GM18519 (cell line): Measurements from ENCODE around the gene MAP2K3.

Experiments
- ATAC-seq: cut with Tn5 transposase; IDR thresholded peaks from one replicate; pipeline ENCODE4 v1.9.1; 2021; ENCODE audit warnings: mild to moderate bottlenecking, moderate library complexity; ENCODE audit not compliant: unreplicated experiment, low FRiP score

MAP2K3 gene

GRCh38 chr17:21280081-21280518 is 4.4 kb upstream of the MAP2K3 start:
- no peak for ATAC-seq

- no peak for ATAC-seq
Measured at GRCh38 chr17:21282231-21282630, 2.3 kb upstream of the MAP2K3 start.

GRCh38 chr17:21282850-21283249 is 1.7 kb upstream of the MAP2K3 start:
- no peak for ATAC-seq

- ATAC-seq: peak; percentile 5
Measured at GRCh38 chr17:21283482-21284318, 811 bp upstream of the MAP2K3 start.

GRCh38 chr17:21285164-21286065 is 904 bp downstream of the MAP2K3 start:
- ATAC-seq: no peak

- ATAC-seq: no peak
Measured at GRCh38 chr17:21286066-21286770, 1.7 kb downstream of the MAP2K3 start.

- no peak for ATAC-seq
Measured at GRCh38 chr17:21286909-21287702, 2.6 kb downstream of the MAP2K3 start.

GRCh38 chr17:21287703-21288449 is 3.4 kb downstream of the MAP2K3 start:
- ATAC-seq: no peak

- no peak for ATAC-seq
Measured at GRCh38 chr17:21288571-21289017, 4.1 kb downstream of the MAP2K3 start.

GRCh38 chr17:21289175-21289901 is 4.8 kb downstream of the MAP2K3 start:
- ATAC-seq: no peak

- ATAC-seq: no peak
Measured at GRCh38 chr17:21289902-21290571, 5.5 kb downstream of the MAP2K3 start.

GRCh38 chr17:21291357-21291756 is 6.8 kb downstream of the MAP2K3 start:
- no peak for ATAC-seq

GRCh38 chr17:21291862-21292261 is 7.4 kb downstream of the MAP2K3 start:
- no peak for ATAC-seq

- no peak for ATAC-seq
Measured at GRCh38 chr17:21292867-21293830, 8.6 kb downstream of the MAP2K3 start.

GRCh38 chr17:21293831-21294210 is 9.3 kb downstream of the MAP2K3 start:
- no peak for ATAC-seq

GRCh38 chr17:21294321-21295035 is 10.0 kb downstream of the MAP2K3 start:
- ATAC-seq: no peak
